ENCODE results near the gene MAPK11.

MAPK11 gene

DNA sequence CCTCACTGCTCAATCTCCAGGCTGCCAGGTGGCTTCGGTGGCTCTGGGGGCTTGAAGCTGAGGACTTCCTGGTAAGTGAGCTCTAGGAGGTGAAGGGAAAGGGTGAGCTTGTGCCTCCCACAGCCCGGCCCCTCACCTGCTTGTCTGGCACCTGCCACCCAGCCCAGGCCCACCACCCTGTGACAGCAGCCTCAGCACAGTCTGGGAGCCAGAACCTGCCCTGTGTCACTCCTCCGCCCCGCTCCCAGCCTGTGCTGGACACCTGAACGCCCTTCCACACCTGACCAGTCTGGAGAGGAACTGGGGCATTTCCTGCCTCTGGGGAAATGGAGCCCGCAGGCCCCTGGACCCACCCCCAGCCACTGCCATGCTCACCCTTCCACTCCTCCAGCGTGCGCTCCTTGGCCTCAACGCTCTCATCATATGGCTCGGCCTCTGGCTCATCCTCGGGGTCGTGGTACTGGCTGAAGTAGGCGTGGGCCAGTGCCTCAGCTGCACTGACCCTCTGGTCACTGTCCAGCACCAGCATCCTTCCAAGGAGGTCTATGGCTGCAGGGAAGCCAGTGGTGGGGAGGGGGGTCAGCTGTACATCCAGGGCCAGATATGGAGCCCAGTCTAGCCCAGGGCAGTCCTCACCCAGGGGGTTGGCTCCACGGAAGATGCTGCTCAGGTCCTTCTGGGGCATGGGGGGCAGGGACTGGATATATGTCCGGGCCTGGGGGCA is 5.1 kb downstream of the MAPK11 start:
- no peak for FAIRE-seq
- no peak for DNase-seq (ENCODE audit: extremely low spot score, insufficient read length, low read depth)

DNA sequence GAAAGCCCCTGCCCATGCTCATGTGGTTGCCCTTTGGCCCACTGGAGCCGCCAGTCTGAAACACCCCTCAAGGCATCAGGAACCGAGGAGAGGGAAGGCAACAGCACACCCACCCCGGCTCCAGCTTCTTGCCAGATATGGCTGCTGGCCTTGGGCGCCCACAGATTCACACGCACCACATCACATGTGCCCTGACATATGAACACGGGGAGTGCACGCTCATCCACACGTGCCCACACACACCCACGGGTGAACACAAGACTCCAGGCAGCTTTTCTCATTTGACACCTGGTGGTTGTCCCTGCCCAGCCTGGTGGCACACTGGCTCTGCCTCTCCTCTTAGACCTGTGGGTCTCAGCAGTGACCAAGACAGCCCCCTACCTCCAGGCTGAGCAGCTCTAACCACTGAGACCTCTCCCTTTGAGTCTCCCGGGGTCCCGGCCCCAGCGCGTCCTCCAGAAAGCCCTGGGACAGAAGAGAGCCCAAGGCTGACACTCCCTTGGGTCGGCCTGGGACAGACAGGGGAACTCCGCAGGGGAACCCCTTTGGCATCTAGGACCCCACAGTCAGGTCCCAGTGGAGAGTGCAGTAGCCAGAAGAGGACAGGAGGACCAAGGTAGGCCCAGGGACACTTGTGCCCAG is 6.0 kb downstream of the MAPK11 start:
- no peak for FAIRE-seq

DNA sequence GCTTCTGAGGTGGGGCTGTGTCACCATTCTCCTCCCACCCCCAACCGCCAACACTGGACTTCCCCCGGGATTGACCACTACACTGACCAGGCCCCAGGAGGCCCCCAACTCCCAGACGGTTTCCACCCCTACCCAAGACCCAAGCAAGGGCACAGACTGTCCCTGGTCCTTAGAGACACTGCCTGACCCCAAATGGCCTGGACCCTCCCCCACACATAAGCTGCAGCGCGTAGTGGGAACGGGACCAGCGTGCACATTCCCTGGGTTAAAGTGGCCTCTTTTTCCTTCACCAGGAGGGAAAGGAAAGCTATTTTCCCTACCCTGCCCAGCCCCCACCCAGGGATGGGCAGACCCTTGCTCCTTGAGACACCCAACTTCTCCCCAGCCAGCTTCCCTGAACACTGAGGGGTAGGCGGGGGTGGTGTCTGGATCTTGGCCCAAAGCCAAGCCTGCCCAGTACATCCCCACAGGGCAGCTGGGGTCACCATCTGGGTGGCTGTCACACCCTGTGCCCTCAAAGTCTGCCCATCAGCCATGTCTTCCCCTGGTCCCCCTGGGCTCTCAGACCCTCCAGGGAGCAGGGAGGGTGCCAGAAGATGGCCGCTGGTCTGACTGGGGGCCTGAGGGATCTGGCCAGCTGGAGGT is 7.1 kb downstream of the MAPK11 start:
- DNase-seq (ENCODE audit: extremely low spot score, insufficient read length, low read depth) (no peak), FAIRE-seq (no peak)

More for the DNA sequence above, 6.0 kb downstream of the MAPK11 start:
- DNase-seq (ENCODE audit: extremely low spot score, insufficient read length, low read depth), result no peak

DNA sequence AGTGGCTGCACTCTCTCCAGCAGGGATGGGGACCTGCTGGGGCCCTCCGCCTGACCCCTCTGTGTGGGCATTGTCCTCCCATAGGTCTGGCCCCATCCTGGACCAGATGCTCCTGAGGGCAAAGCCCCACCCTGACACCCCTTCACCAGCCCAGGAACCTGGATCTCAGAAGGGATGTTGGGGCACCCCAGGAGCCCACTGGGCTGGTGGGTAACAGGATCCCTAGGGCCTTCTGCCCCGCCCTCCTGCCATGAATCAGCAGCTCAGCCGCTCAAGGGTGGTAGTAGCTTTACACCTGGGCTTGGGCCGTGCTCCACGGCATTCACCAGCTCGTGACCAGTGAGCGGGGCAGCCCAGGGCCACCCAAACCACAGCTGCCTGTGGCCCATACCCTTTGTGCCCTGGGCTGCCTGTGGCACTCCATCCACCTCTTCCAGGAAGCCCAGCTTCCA is 7.7 kb downstream of the MAPK11 start:
- FAIRE-seq (no peak), DNase-seq (ENCODE audit: extremely low spot score, insufficient read length, low read depth) (no peak)

DNA sequence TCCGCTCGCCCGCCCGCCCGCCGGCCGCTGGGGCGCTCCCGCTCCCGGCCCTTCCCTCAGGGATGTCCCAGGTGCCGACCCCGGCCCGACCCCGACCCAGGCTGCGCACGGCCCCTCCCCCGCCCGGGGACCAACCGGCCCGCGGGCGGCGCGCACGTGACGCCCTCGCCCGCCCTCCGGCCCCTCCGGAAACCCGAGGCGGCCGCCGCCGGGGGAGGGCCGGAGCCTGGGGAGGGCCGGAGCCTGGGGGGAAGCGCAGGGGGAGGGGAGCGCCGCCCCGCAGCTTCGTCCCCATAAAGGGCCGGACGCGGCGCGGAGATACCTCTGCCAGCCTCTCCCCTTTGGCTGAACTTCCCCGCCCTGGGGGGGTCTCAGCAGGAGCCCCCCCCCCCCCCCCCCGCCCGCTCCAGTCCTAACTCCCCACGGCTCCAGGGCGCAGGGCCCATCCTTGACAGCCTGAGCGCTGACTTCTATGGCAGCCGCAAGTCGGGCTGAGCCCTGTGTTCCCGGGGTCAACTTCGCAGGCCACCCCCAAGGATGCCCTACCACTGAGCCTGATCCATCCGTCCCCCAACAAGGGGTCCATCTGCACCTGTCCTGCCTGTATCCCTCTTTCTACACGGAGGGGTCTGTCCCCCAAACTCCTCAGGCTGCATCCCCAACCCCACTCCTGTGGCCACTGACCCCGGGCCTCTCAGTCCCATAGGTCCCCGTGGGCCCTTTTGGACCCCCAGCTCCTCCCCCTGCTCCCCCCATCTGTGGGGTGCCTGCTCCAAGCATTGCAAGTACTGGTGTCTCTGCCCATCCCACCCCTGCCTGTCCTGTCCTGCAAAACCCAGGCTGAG is 8.3 kb downstream of the MAPK11 start, which contains the start of gene MAPK12:
MAPK12 (minus strand) TSS at position 69 of the 845 bp plus-strand sequence. CDS start 174 bp downstream, outside the sequence.
- peak; percentile 68 for DNase-seq (ENCODE audit: extremely low spot score, insufficient read length, low read depth)
- no peak for FAIRE-seq

DNA sequence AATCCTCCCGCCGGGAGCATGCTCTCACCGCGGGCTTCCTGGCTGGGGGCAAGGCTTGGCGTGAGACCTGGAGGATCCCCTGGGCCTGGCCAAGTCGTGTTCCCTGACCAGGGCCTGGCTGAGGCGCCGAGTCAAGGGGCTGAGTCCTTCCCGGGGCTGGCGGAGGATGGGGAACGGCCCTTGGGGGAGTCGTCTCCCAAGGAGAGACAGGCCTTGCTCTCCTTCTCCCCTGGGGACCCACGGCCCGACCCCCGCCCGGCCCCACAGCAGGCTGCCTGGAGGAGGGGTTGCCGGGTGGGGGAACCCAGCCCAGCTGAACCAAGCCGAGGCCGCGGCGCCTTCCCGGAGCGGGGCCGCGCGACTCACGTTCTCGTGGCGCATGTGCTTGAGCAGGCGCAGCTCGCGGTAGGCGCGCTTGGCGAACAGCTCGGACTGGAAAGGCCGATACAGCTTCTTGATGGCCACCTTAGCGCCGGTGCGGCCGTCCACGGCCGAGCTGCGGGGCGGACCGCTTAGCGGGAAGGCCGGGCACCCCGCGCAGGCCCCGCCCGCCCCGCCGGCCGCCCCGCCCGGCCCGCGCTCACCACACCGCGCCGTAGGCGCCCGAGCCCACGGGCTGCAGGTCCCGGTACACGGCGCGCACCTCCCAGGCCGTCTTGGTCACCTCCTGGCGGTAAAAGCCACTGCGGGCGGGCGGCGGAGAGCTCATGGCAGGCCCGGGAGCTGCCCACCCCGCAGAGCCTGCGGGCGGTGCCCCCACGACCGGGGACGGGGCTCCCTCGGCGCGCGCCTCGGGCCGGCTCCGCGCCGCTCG is 9.2 kb downstream of the MAPK11 start:
- DNase-seq (ENCODE audit: extremely low spot score, insufficient read length, low read depth) (no peak), FAIRE-seq (peak; percentile 56)

DNA sequence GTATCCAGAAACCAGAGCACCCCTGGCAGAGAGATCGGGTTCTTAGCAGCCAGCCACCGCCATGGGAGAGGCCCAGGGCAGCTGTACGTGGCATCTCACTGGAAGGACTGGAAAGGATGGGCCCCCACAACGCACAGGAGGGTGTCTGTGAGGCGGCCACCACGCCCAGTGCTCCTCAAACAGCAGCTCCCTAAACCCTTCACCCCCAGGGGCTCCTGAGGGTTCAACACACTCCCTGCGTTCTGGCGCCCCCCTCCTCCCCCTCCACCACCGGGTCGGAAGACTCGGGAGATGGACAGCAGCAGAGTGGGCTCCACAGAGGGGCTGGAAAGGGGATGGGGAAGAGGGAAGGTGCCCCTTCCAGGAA is 9.8 kb downstream of the MAPK11 start:
- no peak for DNase-seq (ENCODE audit: extremely low spot score, insufficient read length, low read depth)
- FAIRE-seq, result no peak

DNA sequence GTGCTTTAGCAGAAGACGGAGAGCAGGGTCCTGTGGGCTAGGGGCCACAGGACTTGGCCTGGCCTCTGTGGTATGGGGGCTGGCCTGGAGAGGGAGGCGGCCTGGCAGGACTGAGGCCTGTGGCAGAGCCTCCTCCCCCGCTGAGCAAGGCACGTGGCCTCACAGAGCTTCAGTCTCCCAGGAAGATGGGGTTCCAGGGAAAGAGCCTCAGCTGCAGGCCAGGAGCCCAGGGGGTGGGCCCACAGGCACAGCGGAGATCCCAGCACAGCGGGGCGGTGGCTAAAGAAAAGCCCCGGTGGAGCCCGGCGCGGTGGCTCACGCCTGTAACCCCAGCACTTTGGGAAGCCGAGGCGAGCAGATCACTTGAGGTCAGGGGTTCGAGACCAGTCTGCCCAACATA is 10.9 kb downstream of the MAPK11 start:
- FAIRE-seq (no peak), DNase-seq (ENCODE audit: extremely low spot score, insufficient read length, low read depth) (no peak)

DNA sequence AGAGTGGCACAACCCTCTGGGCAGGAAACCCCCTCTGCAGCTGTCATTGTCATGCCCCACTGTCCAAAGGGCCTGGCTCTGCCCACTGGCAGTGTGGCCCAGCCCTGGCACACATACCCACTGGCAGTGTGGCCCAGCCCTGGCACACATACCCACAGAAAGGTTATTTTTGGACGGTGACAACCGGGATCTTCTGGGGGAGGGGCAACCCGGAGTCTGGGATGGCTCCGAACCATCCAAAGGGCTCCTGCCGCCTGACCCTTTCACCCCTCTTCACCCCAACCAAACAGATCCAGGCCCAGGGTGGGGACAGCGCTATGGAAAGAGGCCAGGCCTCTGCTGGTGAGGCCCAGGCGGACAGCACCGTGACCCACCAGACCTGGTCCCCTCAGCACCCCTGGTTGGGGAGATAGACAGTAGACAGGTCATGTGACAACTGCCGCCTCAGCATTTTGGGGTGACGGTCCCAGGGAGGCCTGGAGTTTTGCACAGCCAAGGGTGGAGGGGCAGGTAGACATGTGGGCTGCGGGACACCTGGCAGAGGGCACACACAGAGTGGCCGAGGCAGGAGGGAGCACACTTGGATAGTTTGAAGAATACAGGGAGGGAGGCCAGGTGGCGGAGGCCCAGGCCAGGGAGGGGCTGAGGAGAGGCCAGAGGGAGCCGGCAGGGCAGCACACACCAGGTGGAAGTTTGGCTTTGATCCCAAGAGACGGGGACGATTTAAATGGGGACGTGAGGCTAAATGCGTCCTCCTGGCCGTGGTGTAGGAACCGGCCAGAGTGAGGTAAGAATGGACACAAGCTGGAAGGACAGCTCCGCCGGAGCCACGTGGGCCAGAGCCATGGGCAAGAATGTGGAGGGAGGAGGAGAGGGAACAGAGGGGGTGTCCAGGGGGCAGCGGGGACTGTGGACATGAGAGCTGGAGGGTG is 11.6 kb downstream of the MAPK11 start:
- no peak for DNase-seq (ENCODE audit: extremely low spot score, insufficient read length, low read depth)
- FAIRE-seq, result no peak

DNA sequence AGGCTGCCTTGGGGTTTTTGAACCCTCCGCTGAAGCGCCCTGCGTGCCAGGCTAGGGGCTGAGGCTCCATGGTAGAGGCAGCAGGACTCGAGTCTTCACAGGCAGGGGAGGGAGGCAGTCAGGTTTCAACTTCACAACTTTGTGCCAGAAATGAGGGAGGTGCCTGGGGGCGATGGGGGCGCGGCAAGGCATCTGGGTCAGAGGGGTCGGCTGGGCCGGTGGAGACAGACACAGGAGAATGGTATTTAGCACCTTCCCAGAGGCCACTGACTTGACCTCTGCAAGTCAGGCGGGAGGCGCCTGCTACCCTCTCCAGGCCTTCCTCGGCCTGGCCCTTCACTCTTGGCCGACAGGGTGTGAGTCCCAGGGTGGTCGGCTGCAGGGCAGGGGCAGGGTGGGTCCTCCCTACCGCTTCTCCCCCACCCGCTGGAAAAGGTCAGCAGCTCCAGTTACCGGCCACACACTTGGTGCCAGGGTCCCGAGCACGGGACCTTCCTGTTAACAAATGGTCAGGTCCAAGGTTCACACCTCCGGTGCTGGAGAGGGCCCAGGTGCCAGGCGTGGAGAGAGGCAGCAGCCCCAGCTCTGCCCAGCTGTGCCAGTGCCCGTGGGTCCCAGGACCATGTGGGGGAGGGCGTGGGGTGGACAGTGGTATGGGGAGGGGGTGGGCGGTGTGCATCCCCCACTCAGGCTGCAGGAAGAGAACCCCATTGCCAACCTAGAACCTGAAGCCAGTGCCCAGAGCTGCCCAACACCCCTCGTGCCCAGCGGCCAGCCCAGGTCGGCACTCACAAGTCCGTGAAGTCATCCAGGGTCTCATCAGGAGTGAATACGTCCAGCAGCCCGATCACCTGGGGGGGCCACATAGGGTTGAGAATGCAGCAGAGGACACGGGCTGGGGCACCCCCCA is 12.5 kb downstream of the MAPK11 start:
- FAIRE-seq, result no peak
- DNase-seq (ENCODE audit: extremely low spot score, insufficient read length, low read depth), result no peak

DNA sequence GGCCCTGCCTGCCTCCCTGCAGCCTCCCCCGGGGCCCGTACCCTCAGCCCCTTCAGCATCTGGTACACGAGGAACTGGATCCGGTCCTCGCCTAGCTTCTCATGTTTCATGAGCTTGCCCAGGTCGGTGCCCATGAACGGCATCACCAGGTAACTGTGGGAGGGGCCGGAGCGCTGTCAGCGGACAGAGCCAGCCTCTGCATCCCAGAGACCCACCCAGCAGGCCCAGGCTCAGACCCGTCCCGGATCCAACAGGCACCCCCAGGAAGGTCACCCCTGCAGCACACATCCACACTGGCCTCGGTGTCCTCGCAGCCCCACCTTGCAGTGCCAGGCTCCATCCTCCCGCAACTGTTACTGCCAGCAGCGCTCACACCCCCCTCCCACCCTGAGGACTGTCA is 13.1 kb downstream of the MAPK11 start:
- FAIRE-seq (no peak), DNase-seq (ENCODE audit: extremely low spot score, insufficient read length, low read depth) (no peak)

DNA sequence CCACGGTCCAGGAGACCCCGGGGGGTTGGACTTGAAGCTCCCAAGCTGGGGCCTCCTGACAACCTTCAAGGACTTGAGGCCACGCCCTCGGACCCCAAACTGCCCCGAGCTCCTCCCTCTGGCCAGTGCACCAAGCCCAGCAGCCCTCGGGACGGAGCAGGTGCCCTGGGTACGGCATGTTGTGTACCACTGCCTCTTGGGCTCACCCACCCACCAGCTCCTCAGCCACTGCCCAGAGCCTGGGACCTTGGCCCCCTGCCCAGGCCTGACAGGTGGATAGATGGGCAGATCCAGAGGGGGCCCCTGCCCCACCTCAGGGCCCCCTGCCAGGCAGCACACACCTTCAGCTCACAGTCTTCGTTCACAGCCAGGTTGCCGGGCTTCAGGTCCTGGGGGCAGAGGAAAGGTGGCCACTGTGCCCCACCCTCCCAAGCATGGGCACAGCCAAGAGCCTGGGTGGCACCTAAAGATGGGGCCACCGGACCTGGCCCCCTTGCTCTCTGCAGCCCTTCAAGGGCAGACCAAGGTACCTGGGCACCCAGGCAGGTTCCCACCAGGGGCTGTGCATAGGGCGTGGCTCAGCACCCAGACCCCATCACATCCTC is 13.8 kb downstream of the MAPK11 start:
- FAIRE-seq, result no peak
- DNase-seq (ENCODE audit: extremely low spot score, insufficient read length, low read depth), result no peak

DNA sequence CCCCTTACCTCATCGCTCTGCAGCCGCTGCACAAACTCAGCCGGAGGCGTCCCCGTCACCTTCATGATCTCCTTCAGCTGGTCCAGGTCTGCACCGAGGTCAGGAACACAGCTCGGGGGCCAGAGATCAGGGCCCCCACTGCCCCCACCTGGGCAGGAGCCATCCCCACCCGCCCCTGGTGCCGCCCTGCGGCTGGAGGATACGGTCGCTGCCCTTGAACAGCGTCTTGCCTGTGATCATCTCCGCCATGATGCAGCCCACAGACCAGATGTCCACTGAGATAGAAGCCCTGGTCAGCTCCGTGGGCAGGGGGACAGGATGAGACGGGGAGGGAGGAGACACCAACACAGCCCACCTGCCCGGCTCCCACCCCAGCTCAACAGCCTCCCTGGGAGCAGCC is 14.6 kb downstream of the MAPK11 start:
- DNase-seq (ENCODE audit: extremely low spot score, insufficient read length, low read depth) (no peak), FAIRE-seq (no peak)

DNA sequence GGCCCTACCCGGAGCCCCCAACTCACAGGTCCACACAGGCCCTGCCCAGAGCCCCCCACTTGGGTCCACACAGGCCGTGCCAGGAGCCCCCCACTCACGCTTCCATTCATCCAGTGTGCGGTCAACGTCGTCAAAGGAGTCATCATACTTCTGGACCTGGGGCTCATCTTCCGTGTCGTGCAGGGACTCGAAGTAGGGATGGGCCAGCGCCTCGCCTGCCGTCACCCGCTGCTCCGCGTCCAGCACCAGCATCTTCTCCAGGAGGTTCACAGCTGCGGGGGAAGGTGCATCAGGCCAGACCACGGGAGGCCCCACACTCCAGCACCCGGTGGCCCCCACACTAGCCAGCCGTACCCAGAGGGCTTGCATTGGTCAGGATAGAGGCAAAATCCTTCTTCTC is 15.1 kb downstream of the MAPK11 start:
- DNase-seq (ENCODE audit: extremely low spot score, insufficient read length, low read depth) (no peak), FAIRE-seq (no peak)

DNA sequence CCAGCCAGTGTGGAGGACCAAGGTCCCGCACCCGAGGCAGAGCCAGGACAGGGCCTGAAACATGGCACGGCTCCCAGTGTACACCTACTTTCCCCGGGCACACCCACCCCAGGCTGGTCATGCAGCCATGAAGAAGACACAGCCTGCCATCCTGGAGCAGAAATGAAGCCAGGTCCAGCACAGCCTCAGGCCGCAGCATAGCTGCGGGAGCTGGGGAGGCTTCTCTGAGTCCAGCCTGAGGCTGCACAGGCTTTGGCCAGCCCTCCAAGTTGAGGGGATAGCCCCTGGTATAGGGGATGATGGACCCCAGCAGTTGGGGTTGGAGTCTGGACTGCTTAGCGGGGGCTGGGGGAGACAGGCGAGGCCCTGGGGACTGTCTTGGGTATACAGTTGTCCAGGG is 16.2 kb downstream of the MAPK11 start:
- FAIRE-seq (no peak), DNase-seq (ENCODE audit: extremely low spot score, insufficient read length, low read depth) (no peak)

DNA sequence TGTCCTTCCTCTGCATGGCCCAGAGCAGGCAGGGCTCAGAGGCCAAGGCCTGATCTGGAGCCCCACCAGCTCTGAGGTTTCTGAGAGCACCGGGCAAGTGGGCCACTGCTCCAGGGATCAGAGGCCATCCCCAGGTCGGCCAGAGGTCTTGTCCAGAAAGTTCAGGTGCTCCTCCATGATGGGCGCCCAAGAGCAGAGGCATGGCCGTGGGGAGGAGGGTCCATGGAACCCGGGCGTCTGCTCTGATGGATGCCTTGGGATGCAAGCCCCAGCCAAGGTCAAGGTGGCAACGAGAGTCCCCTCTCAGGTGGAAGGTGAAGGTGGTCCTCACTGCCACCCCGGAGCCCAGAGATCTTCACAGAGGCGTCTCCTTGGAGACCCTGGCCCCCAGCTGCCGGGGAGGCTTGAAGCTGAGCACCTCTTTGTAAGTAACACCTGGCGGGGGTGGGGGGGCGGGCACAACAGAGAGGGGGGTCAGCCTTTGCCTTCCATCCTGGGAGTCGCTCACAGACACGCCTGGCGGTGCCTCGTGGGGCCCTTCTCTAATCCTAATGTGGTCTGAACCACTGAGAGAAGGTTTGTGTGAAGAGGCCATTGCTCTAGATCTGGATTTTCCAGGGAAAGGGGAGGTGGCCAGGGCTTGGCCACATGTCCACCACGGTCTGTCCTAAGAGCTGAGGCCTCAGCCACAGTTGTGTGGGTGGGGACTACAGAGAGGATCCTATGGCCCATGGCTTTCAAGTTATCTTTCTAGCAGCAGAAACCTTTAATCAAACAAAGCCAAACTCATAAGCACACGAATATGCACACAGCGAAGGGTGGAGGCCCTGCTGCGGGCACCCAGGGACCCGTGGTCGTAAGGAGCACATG is 16.9 kb downstream of the MAPK11 start:
- no peak for FAIRE-seq

More for the DNA sequence above, 16.9 kb downstream of the MAPK11 start:
- no peak for DNase-seq (ENCODE audit: extremely low spot score, insufficient read length, low read depth)

All from GM18507 (cell line).